H9 (cell line): ENCODE results near the gene EFNA1. TPM values are rescaled to one million over a fixed set of nuclear protein-coding genes. Genes with fewer than 3 reads are reported as not detected.

Experiments used
- DNase-seq: peaks from one replicate; pipeline ENCODE4 v3.0.0-alpha.2; 2017
- H2AFZ ChIP-seq: one replicate; pipeline ENCODE4 v1.6.1; 2013; ENCODE audit warnings: mild to moderate bottlenecking, low read length, control low read depth, moderate library complexity
- H2AK5ac ChIP-seq: 2 replicates; pipeline ENCODE4 v1.6.1; 2013; ENCODE audit warnings: low read length, control low read depth, mixed read lengths; ENCODE audit not compliant: insufficient read length
- H2BK120ac ChIP-seq: one replicate; pipeline ENCODE4 v1.6.1; 2013; ENCODE audit warnings: low read depth, mild to moderate bottlenecking, low read length, control low read depth, inconsistent platforms; ENCODE audit not compliant: poor library complexity, severe bottlenecking
- H2BK12ac ChIP-seq: 2 replicates; pipeline ENCODE4 v1.6.1; 2013; ENCODE audit warnings: low read length, control low read depth, mixed read lengths, low read depth; ENCODE audit not compliant: insufficient read length
- H2BK15ac ChIP-seq: 2 replicates; pipeline ENCODE4 v1.6.1; 2013; ENCODE audit warnings: low read depth, low read length, control low read depth
- H2BK20ac ChIP-seq: one replicate; pipeline ENCODE4 v1.6.1; 2013; ENCODE audit warnings: low read depth, mild to moderate bottlenecking, low read length, control low read depth, inconsistent platforms; ENCODE audit not compliant: poor library complexity, severe bottlenecking
- H2BK5ac ChIP-seq: 2 replicates; pipeline ENCODE4 v1.6.1; 2013; ENCODE audit warnings: low read length, control low read depth, mixed read lengths; ENCODE audit not compliant: insufficient read length
- H3K14ac ChIP-seq: 2 replicates; pipeline ENCODE4 v1.6.1; 2013; ENCODE audit warnings: low read length, control low read depth; ENCODE audit not compliant: insufficient read depth
- H3K18ac ChIP-seq: 2 replicates; pipeline ENCODE4 v1.6.1; 2013; ENCODE audit warnings: low read depth, mild to moderate bottlenecking, mixed read lengths, low read length, control low read depth; ENCODE audit not compliant: insufficient read length
- H3K23ac ChIP-seq: 2 replicates; pipeline ENCODE4 v1.6.1; 2013; ENCODE audit warnings: low read length, control low read depth, mixed read lengths, low read depth; ENCODE audit not compliant: insufficient read length
- H3K23me2 ChIP-seq: 2 replicates; pipeline ENCODE4 v1.6.1; 2013; ENCODE audit warnings: low read depth, mild to moderate bottlenecking, mixed read lengths, low read length, control low read depth; ENCODE audit not compliant: insufficient read length, poor library complexity, severe bottlenecking
- H3K27ac ChIP-seq: 2 replicates; pipeline ENCODE4 v1.5.1; 2013; ENCODE audit warnings: low read length, control low read depth, mixed read lengths, low read depth; ENCODE audit not compliant: insufficient read length
- H3K27me3 ChIP-seq: 2 replicates; pipeline ENCODE4 v1.6.1; 2013; ENCODE audit warnings: low read length, control low read depth, inconsistent platforms; ENCODE audit not compliant: insufficient read depth
- H3K4ac ChIP-seq: 2 replicates; pipeline ENCODE4 v1.6.1; 2013; ENCODE audit warnings: low read depth, mild to moderate bottlenecking, control low read depth, inconsistent platforms, low read length, moderate library complexity
- H3K4me1 ChIP-seq: 2 replicates; pipeline ENCODE4 v1.6.1; 2013; ENCODE audit warnings: low read length, control low read depth, inconsistent platforms; ENCODE audit not compliant: insufficient read depth
- H3K4me2 ChIP-seq: 2 replicates; pipeline ENCODE4 v1.6.1; 2013; ENCODE audit warnings: low read length, control low read depth, mixed read lengths; ENCODE audit not compliant: insufficient read length, insufficient read depth
- H3K56ac ChIP-seq: 2 replicates; pipeline ENCODE4 v1.6.1; 2013; ENCODE audit warnings: low read depth, mild to moderate bottlenecking, mixed read lengths, low read length, control low read depth; ENCODE audit not compliant: insufficient read length
- H3K79me1 ChIP-seq: 2 replicates; pipeline ENCODE4 v1.6.1; 2013; ENCODE audit warnings: low read depth, mild to moderate bottlenecking, moderate library complexity, low read length, control low read depth, inconsistent platforms; ENCODE audit not compliant: insufficient read depth, poor library complexity, severe bottlenecking
- H3K79me2 ChIP-seq: 2 replicates; pipeline ENCODE4 v1.6.1; 2013; ENCODE audit warnings: low read length, control low read depth, inconsistent platforms; ENCODE audit not compliant: insufficient read depth
- H3K9ac ChIP-seq: 2 replicates; pipeline ENCODE4 v1.6.1; 2013; ENCODE audit warnings: low read length, control low read depth, mixed read lengths; ENCODE audit not compliant: insufficient read length; ENCODE audit errors: extremely low read depth
- H3K9me3 ChIP-seq: one replicate; pipeline ENCODE4 v1.6.1; 2013; ENCODE audit warnings: low read depth, low read length, inconsistent platforms; ENCODE audit not compliant: control insufficient read depth
- H3T11ph ChIP-seq: one replicate; pipeline ENCODE4 v1.6.1; 2013; ENCODE audit warnings: mild to moderate bottlenecking, low read length, control low read depth, inconsistent platforms
- H4K20me1 ChIP-seq: one replicate; pipeline ENCODE4 v1.6.1; 2013; ENCODE audit not compliant: control insufficient read depth, insufficient read length, insufficient read depth
- H4K5ac ChIP-seq: 2 replicates; pipeline ENCODE4 v1.6.1; 2013; ENCODE audit warnings: low read depth, mild to moderate bottlenecking, mixed read lengths, low read length, control low read depth; ENCODE audit not compliant: insufficient read length
- H4K8ac ChIP-seq: replicated peaks from 2 replicates; pipeline ENCODE4 v1.6.1; 2013; ENCODE audit warnings: low read length, control low read depth, mixed read lengths, low read depth; ENCODE audit not compliant: insufficient read length
- H4K91ac ChIP-seq: 2 replicates; pipeline ENCODE4 v1.6.1; 2013; ENCODE audit warnings: low read depth, mild to moderate bottlenecking, moderate library complexity, mixed read lengths, low read length, control low read depth; ENCODE audit not compliant: insufficient read length
- H3K27ac Mint-ChIP-seq, 3 experiments: 2 replicates in 2 of 3; 3 replicates in 1 of 3; pipeline ENCODE4 v1.8.0; 2020 to 2021; ENCODE audit warnings: mixed read lengths in 3 of 3, mild to moderate bottlenecking in 1 of 3, moderate library complexity in 1 of 3
- H3K27me3 Mint-ChIP-seq: 2 replicates; pipeline ENCODE4 v1.8.0; 2021; ENCODE audit warnings: low read depth, mild to moderate bottlenecking, moderate library complexity, mixed read lengths
- H3K36me3 Mint-ChIP-seq, 3 experiments: 2 replicates in 2 of 3; 3 replicates in 1 of 3; pipeline ENCODE4 v1.8.0; 2020 to 2021; ENCODE audit warnings: low read depth in 3 of 3, mixed read lengths in 3 of 3; ENCODE audit not compliant: insufficient read depth in 1 of 3
- H3K4me1 Mint-ChIP-seq, 2 experiments: 2 replicates each; pipeline ENCODE4 v1.8.0; 2020; ENCODE audit warnings: mixed read lengths in 2 of 2
- H3K4me3 Mint-ChIP-seq, 2 experiments: 2 replicates in 1 of 2; 3 replicates in 1 of 2; pipeline ENCODE4 v1.8.0; 2020 to 2021; ENCODE audit warnings: mild to moderate bottlenecking in 2 of 2, mixed read lengths in 2 of 2, moderate library complexity in 1 of 2
- H3K9me3 Mint-ChIP-seq, 2 experiments: 2 replicates in 1 of 2; 3 replicates in 1 of 2; pipeline ENCODE4 v1.8.0; 2020; ENCODE audit warnings: mild to moderate bottlenecking in 2 of 2, mixed read lengths in 2 of 2, moderate library complexity in 1 of 2
- WGBS: extraction: QIAGEN DNeasy Blood & Tissue Kit; methylation state at CpG from one replicate; pipeline ENCODE4 v1.1.7; 2013; ENCODE audit warnings: missing lambda C conversion rate, low lambda C conversion rate, mixed read lengths; ENCODE audit not compliant: insufficient read length; ENCODE audit errors: extremely low coverage; 5-methylcytosine and 5-hydroxymethylcytosine counted together
- total RNA-seq: library from RNA; stranded (reverse); gene quantifications from 2 replicates; pipeline ENCODE4 v1.2.1, GENCODE V29; 2021
- TF ChIP-seq, protein P1 (sequence below): fragments of 200-600 bp; sonication (generic); conservative IDR thresholded peaks from 3 replicates; pipeline ENCODE4 v1.8.0; 2021; ENCODE audit warnings: antibody characterized with exemption, mild to moderate bottlenecking

The EFNA1 gene
- total RNA-seq, 1 experiment from 2014 or later = 1.4 TPM

DNA sequence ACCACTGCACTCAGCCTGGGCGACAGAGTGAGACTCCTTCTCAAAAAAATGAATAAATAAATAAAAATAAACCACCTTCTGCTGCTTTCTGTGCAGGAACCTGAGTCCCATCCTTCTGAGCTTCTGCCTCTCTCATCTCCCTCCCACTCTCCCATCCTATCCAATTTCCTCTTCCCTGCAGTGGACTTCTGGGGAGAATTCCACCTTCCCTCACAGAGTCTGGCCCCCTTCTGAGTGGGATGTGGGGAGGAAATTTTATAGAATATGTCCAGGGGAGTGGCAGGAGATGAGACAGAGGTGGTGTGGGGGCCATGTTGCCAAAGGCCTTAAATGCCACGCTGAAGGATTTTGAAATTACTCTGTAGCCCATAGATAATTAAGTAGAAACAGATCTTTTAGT is 5.4 kb upstream of the EFNA1 start:
- TF ChIP-seq, protein P1, sequence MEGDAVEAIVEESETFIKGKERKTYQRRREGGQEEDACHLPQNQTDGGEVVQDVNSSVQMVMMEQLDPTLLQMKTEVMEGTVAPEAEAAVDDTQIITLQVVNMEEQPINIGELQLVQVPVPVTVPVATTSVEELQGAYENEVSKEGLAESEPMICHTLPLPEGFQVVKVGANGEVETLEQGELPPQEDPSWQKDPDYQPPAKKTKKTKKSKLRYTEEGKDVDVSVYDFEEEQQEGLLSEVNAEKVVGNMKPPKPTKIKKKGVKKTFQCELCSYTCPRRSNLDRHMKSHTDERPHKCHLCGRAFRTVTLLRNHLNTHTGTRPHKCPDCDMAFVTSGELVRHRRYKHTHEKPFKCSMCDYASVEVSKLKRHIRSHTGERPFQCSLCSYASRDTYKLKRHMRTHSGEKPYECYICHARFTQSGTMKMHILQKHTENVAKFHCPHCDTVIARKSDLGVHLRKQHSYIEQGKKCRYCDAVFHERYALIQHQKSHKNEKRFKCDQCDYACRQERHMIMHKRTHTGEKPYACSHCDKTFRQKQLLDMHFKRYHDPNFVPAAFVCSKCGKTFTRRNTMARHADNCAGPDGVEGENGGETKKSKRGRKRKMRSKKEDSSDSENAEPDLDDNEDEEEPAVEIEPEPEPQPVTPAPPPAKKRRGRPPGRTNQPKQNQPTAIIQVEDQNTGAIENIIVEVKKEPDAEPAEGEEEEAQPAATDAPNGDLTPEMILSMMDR = no peak
- no peaks in the 10 kb centered on the region for H3K9me3 ChIP-seq
- no peak overlapping the region for H4K91ac ChIP-seq
- no peak overlapping the region for H3K56ac ChIP-seq
- H4K5ac ChIP-seq = no peak overlapping the region
- H3T11ph ChIP-seq = no peak overlapping the region
- H2AFZ ChIP-seq = no peak overlapping the region
- WGBS = no CpG with 5 or more reads among the region's 2 CpGs
- H3K4me1 Mint-ChIP-seq = peaks cover 17 to 33% of the 10 kb centered on the region in 2 experiments
- no peak overlapping the region for H3K14ac ChIP-seq
- no peaks in the 10 kb centered on the region for H3K79me1 ChIP-seq
- H3K23me2 ChIP-seq = peaks cover 11% of the 10 kb centered on the region
- no peaks in the 10 kb centered on the region for H3K4me1 ChIP-seq
- H2BK5ac ChIP-seq = no peak overlapping the region
- no peak overlapping the region for H3K9ac ChIP-seq
- peaks cover 26% of the 10 kb centered on the region; the same call in 1 of the 2 replicates for H3K27me3 ChIP-seq
- peak overlapping the region in 1 of 3 experiments; percentile 31; a peak in 1 of 7 replicates for H3K27ac Mint-ChIP-seq
- H3K23ac ChIP-seq = no peak overlapping the region
- no peak for DNase-seq
- no peak overlapping the region for H2BK120ac ChIP-seq
- H3K79me2 ChIP-seq = no peaks in the 10 kb centered on the region
- no peak overlapping the region for H3K18ac ChIP-seq
- H4K20me1 ChIP-seq = peaks cover 2% of the 10 kb centered on the region
- H2BK12ac ChIP-seq = no peak overlapping the region
- no peak overlapping the region; a peak in 1 of 5 replicates for H3K4me3 Mint-ChIP-seq
- no peaks in the 10 kb centered on the region; a peak in 1 of 5 replicates for H3K9me3 Mint-ChIP-seq
- H3K4ac ChIP-seq = no peak overlapping the region
- no peaks in the 10 kb centered on the region; a peak in 1 of 7 replicates for H3K36me3 Mint-ChIP-seq
- H2AK5ac ChIP-seq = no peak overlapping the region
- H2BK20ac ChIP-seq = no peak overlapping the region
- peaks cover 90% of the 10 kb centered on the region for H3K27me3 Mint-ChIP-seq
- no peak overlapping the region for H3K4me2 ChIP-seq
- H4K8ac ChIP-seq = no peak overlapping the region
- H2BK15ac ChIP-seq = no peak overlapping the region
- H3K27ac ChIP-seq = no peak overlapping the region
